HEK293 (cell line): ENCODE results near the gene MAU2.

Experiments
- CTCF ChIA-PET: fragments of 350-600 bp; formaldehyde crosslinking; extraction: SDS; loops from one replicate; lab custom pipeline; 2021; ENCODE audit warnings: antibody characterized with exemption; lab: Yijun Ruan, JAX
- POLR2A ChIA-PET: fragments of 300-600 bp; formaldehyde crosslinking; extraction: SDS; loops from one replicate; lab custom pipeline; 2020; ENCODE audit warnings: antibody characterized with exemption, inconsistent platforms; lab: Yijun Ruan, JAX
- H3K27ac ChIP-seq: fragments of 200-500 bp; sonication (Bioruptor generic); 2 replicates; pipeline ENCODE4 v1.5.1; 2014; ENCODE audit warnings: low read depth, low read length, control low read depth, inconsistent platforms; ENCODE audit errors: extremely low read depth
- H3K36me3 ChIP-seq, 2 experiments: fragments of 200-500 bp in 1 of 2; sonication (Bioruptor generic) in 1 of 2; 1 replicate in 1 of 2; 2 replicates in 1 of 2; pipeline ENCODE4 v1.5.1; 2014 to 2017; ENCODE audit warnings: inconsistent platforms in 2 of 2, low read length in 2 of 2; ENCODE audit not compliant: control insufficient read depth in 2 of 2, insufficient read depth in 1 of 2
- H3K4me1 ChIP-seq: fragments of 200-500 bp; sonication (Bioruptor generic); 2 replicates; pipeline ENCODE4 v1.5.1; 2014; ENCODE audit warnings: mild to moderate bottlenecking, low read length, inconsistent platforms; ENCODE audit not compliant: control insufficient read depth, insufficient read depth
- H3K4me3 ChIP-seq: 2 replicates; pipeline ENCODE4 v1.5.1; 2011; ENCODE audit warnings: low read depth, mild to moderate bottlenecking, control low read depth, low read length, moderate library complexity
- H3K9me3 ChIP-seq: fragments of 200-500 bp; sonication (Bioruptor generic); 2 replicates; pipeline ENCODE4 v1.5.1; 2014; ENCODE audit warnings: low read depth, low read length, inconsistent platforms; ENCODE audit not compliant: control insufficient read depth, insufficient read depth
- BCL6B ChIP-seq: fragments of 450-650 bp; formaldehyde crosslinking; IDR thresholded peaks from 2 replicates; pipeline ENCODE4 v1.5.1; 2017; ENCODE audit warnings: missing biosample characterization, missing genetic modification characterization
- GFI1B ChIP-seq: fragments of 450-650 bp; formaldehyde crosslinking; IDR thresholded peaks from 2 replicates; pipeline ENCODE4 v1.5.1; 2016; ENCODE audit warnings: missing biosample characterization, missing genetic modification characterization
- KLF1 ChIP-seq: fragments of 450-650 bp; formaldehyde crosslinking; IDR thresholded peaks from 2 replicates; pipeline ENCODE4 v1.5.1; 2016; ENCODE audit warnings: missing biosample characterization, missing genetic modification characterization
- MZF1 ChIP-seq: fragments of 450-650 bp; formaldehyde crosslinking; IDR thresholded peaks from 2 replicates; pipeline ENCODE4 v1.5.1; 2017; ENCODE audit warnings: missing biosample characterization, missing genetic modification characterization, borderline replicate concordance
- SCRT1 ChIP-seq: fragments of 450-650 bp; formaldehyde crosslinking; IDR thresholded peaks from 2 replicates; pipeline ENCODE4 v1.5.1; 2016; ENCODE audit warnings: missing biosample characterization, missing genetic modification characterization, borderline replicate concordance
- YY1 ChIP-seq: fragments of 450-650 bp; formaldehyde crosslinking; IDR thresholded peaks from 2 replicates; pipeline ENCODE4 v1.5.1; 2018; ENCODE audit warnings: missing biosample characterization, missing genetic modification characterization
- ZBTB20 ChIP-seq: fragments of 450-650 bp; formaldehyde crosslinking; IDR thresholded peaks from 2 replicates; pipeline ENCODE4 v1.5.1; 2016; ENCODE audit warnings: missing biosample characterization, missing genetic modification characterization
- ZBTB26 ChIP-seq: fragments of 450-650 bp; formaldehyde crosslinking; optimal IDR thresholded peaks from 2 replicates; pipeline ENCODE3; 2016; ENCODE audit warnings: missing biosample characterization, mild to moderate bottlenecking, missing genetic modification characterization
- ZNF132 ChIP-seq: fragments of 450-650 bp; formaldehyde crosslinking; IDR thresholded peaks from 2 replicates; pipeline ENCODE4 v1.5.1; 2017; ENCODE audit warnings: missing biosample characterization, missing genetic modification characterization, borderline replicate concordance
- ZNF16 ChIP-seq: fragments of 450-650 bp; formaldehyde crosslinking; IDR thresholded peaks from 2 replicates; pipeline ENCODE4 v1.5.1; 2016; ENCODE audit warnings: low read depth, missing biosample characterization, missing genetic modification characterization
- ZNF174 ChIP-seq: fragments of 450-650 bp; formaldehyde crosslinking; IDR thresholded peaks from 2 replicates; pipeline ENCODE4 v1.5.0; 2017; ENCODE audit warnings: missing biosample characterization, mild to moderate bottlenecking, missing genetic modification characterization
- ZNF366 ChIP-seq: fragments of 450-650 bp; formaldehyde crosslinking; conservative IDR thresholded peaks from 2 replicates; pipeline ENCODE4 v1.5.1; 2016; ENCODE audit warnings: missing biosample characterization, missing genetic modification characterization
- ZNF37A ChIP-seq: fragments of 450-650 bp; IDR thresholded peaks from 2 replicates; pipeline ENCODE4 v1.5.1; 2018; ENCODE audit warnings: missing biosample characterization, missing genetic modification characterization
- ZNF391 ChIP-seq: fragments of 450-650 bp; formaldehyde crosslinking; IDR thresholded peaks from 2 replicates; pipeline ENCODE4 v1.5.1; 2016; ENCODE audit warnings: low read depth, missing biosample characterization, missing genetic modification characterization, borderline replicate concordance
- ZNF48 ChIP-seq: fragments of 450-650 bp; formaldehyde crosslinking; IDR thresholded peaks from 2 replicates; pipeline ENCODE4 v1.5.1; 2016; ENCODE audit warnings: missing biosample characterization, missing genetic modification characterization
- ZNF510 ChIP-seq: fragments of 450-650 bp; formaldehyde crosslinking; IDR thresholded peaks from 2 replicates; pipeline ENCODE4 v1.5.1; 2018; ENCODE audit warnings: mild to moderate bottlenecking, missing genetic modification characterization, missing biosample characterization; ENCODE audit not compliant: insufficient replicate concordance
- ZNF707 ChIP-seq: fragments of 450-650 bp; formaldehyde crosslinking; IDR thresholded peaks from 2 replicates; pipeline ENCODE4 v1.5.1; 2016; ENCODE audit warnings: missing biosample characterization, missing genetic modification characterization
- ZNF747 ChIP-seq: fragments of 450-650 bp; formaldehyde crosslinking; IDR thresholded peaks from 2 replicates; pipeline ENCODE4 v1.5.1; 2016; ENCODE audit warnings: missing biosample characterization, missing genetic modification characterization
- ZNF768 ChIP-seq: fragments of 450-650 bp; formaldehyde crosslinking; IDR thresholded peaks from 2 replicates; pipeline ENCODE4 v1.5.1; 2018; ENCODE audit warnings: missing biosample characterization, mild to moderate bottlenecking, missing genetic modification characterization
- ZSCAN16 ChIP-seq: fragments of 450-650 bp; formaldehyde crosslinking; IDR thresholded peaks from 2 replicates; pipeline ENCODE4 v1.5.1; 2016; ENCODE audit warnings: missing biosample characterization, missing genetic modification characterization
- TF ChIP-seq, protein P1 (sequence below): fragments of 450-650 bp; formaldehyde crosslinking; IDR thresholded peaks from 2 replicates; pipeline ENCODE4 v1.5.1; 2016; ENCODE audit warnings: missing biosample characterization, missing genetic modification characterization

The MAU2 gene

DNA sequence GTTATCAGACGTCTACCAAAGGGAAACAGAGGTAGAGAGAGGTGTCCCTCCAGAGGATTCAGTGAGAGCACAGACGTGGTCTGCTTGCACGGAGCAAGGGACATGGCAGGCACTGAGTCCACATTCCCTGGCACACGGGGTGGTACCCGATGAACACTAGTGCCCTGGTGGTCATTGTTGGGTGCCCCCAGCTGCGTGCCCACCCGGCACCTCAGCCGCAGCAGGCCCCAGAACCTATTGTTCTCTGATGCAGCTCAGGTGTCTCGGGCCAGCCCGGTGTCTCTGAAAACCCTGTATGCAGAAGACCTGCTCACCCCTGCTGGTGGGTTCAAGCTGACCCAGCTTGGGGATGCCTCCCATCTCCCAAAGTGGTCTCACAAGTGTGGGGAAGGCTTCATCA is 12.3 kb upstream of the MAU2 start:
- POLR2A ChIA-PET, result no interaction called here
- Histone ChIP-seq H3K4me1 (no peaks in the 10 kb centered on the region), H3K36me3 (peaks cover 42 to 88% of the 10 kb centered on the region in 2 experiments), H3K9me3 (no peaks in the 10 kb centered on the region), H3K4me3 (no peak overlapping the region), H3K27ac (no peak overlapping the region)
- TF ChIP-seq BCL6B (tag by site-specific recombination) (no peak), ZNF510 (tag by site-specific recombination) (no peak), ZNF174 (no peak), ZBTB20 (tag by site-specific recombination) (no peak), ZSCAN16 (tag by site-specific recombination) (no peak)
- CTCF ChIA-PET, result interaction anchor here (0.6 kb wide), 1 partner anchor 12 kb away, joined by 3 read pairs; no protein-coding TSS in a partner anchor

GRCh38 chr19:19315444-19315843 is 5.2 kb upstream of the MAU2 start:
- Histone ChIP-seq H3K4me1 (peaks cover 3% of the 10 kb centered on the region; the same call in 1 of the 2 replicates), H3K4me3 (no peak overlapping the region), H3K27ac (no peak overlapping the region), H3K36me3 (peaks cover 48 to 57% of the 10 kb centered on the region in 2 experiments), H3K9me3 (no peaks in the 10 kb centered on the region)
- ChIA-PET POLR2A (interaction anchor here (0.5 to 1.4 kb wide), 5 partner anchors 9 to 294 kb away, joined by 3 to 4 read pairs (median 3); no protein-coding TSS in a partner anchor), CTCF (interaction anchor here (0.6 to 1.1 kb wide), 5 partner anchors 9 to 176 kb away, joined by 3 to 7 read pairs (median 3); no protein-coding TSS in a partner anchor)
- TF ChIP-seq ZNF132 (no peak), GFI1B (tag by site-specific recombination) (no peak), MZF1 (no peak), YY1 (no peak), ZNF366 (tag by site-specific recombination) (no peak), ZNF16 (tag by site-specific recombination) (no peak), ZNF391 (tag by site-specific recombination) (no peak), ZNF37A (tag by site-specific recombination) (no peak), ZNF747 (tag by site-specific recombination) (no peak), ZBTB26 (tag by site-specific recombination) (no peak), ZNF48 (no peak), SCRT1 (tag by site-specific recombination) (no peak), ZNF707 (tag by site-specific recombination) (no peak), KLF1 (no peak), ZNF768 (tag by site-specific recombination) (no peak)
- TF ChIP-seq, protein P1, sequence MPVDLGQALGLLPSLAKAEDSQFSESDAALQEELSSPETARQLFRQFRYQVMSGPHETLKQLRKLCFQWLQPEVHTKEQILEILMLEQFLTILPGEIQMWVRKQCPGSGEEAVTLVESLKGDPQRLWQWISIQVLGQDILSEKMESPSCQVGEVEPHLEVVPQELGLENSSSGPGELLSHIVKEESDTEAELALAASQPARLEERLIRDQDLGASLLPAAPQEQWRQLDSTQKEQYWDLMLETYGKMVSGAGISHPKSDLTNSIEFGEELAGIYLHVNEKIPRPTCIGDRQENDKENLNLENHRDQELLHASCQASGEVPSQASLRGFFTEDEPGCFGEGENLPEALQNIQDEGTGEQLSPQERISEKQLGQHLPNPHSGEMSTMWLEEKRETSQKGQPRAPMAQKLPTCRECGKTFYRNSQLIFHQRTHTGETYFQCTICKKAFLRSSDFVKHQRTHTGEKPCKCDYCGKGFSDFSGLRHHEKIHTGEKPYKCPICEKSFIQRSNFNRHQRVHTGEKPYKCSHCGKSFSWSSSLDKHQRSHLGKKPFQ (tag by site-specific recombination), result no peak
